ENCODE data around the gene UBL4A. TPM values are rescaled to one million over a fixed set of nuclear protein-coding genes. Genes with fewer than 3 reads are reported as not detected.

Gene UBL4A
- total and polyA plus RNA-seq, 2 donors (not counting 3 experiments of a cell fraction or from before 2014, with no cell fraction given): 25.3 to 31.4 TPM

DNA sequence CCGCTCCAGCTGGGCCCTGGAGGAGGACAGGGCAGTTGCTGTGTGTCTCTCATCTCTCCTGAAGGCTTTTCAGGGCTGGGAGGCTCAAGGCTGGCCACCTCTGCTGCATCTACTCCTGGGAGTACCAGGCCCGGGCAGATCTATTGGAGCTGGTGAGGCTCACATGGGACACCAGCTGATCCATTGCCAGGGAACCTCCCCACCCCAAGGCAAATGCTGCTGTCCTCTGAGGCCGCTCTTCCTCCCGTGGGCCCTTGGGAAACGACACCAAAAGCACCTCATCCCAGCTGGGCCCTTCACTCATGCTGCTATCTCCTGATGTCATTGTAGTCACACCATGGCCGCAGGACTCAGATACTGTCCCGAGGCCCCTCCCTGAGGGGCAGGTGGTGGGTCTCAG is 3.6 kb downstream of the UBL4A start:
- Histone ChIP-seq H3K36me3 (ENCODE audit: control insufficient read depth in 2 of 2, extremely low read depth in 1 of 2, insufficient read depth in 2 of 2, low read length in 2 of 2) (no peaks in the 10 kb centered on the region), H3K9me1 (replicated peaks; ENCODE audit: control insufficient read depth, extremely low read depth, insufficient read depth, low read length) (no peaks in the 10 kb centered on the region), H3K27me3 (ENCODE audit: control insufficient read depth in 2 of 2, insufficient read depth in 2 of 2, low read length in 2 of 2) (no peaks in the 10 kb centered on the region), H3K27ac (ENCODE audit: insufficient read depth, low read depth, low read length) (no peak overlapping the region), H3K79me2 (ENCODE audit: control insufficient read depth, insufficient read depth, low read length) (peaks cover 10% of the 10 kb centered on the region), H3K4me3 (replicated peaks in 1 of 3; ENCODE audit: insufficient read depth in 1 of 3, low read depth in 1 of 3, low read length in 3 of 3) (no peak overlapping the region), H3K9me3 (replicated peaks; ENCODE audit: control insufficient read depth, insufficient read depth, low read length) (no peaks in the 10 kb centered on the region), H3K4me2 (ENCODE audit: insufficient read depth, low read length) (no peak overlapping the region), H3K4me1 (ENCODE audit: control insufficient read depth, extremely low read depth, insufficient read depth, low read length) (peaks cover 12% of the 10 kb centered on the region), H4K20me1 (replicated peaks; ENCODE audit: control insufficient read depth, extremely low read depth, insufficient read depth, low read length) (no peaks in the 10 kb centered on the region), H2AFZ (ENCODE audit: low read depth, low read length) (no peak overlapping the region), H3K9ac (replicated peaks; ENCODE audit: extremely low read depth, insufficient read depth, low read length) (no peak overlapping the region)
- dilution Hi-C loops (cut with MboI; ENCODE audit: extremely low pct_ligation_motif_present, low sequenced_read_pairs): no loop called here
- FAIRE-seq (no peak), DNase-seq (ENCODE audit: low read depth, low spot score) (no peak)
- no peak for TF ChIP-seq FOS (IDR thresholded peaks at IDR 0.05; ENCODE audit: borderline replicate concordance, insufficient read depth, low read length)
- TF ChIP-seq MYC (IDR thresholded peaks at IDR 0.05; ENCODE audit: low read depth, low read length): no peak
- TF ChIP-seq EZH2 (IDR thresholded peaks at IDR 0.05; ENCODE audit: borderline replicate concordance, low read depth, low read length, severe bottlenecking): no peak
- no peak for TF ChIP-seq POLR2A (IDR thresholded peaks at IDR 0.05; ENCODE audit: low read depth, low read length)
- no peak for TF ChIP-seq POLR2AphosphoS5 (IDR thresholded peaks at IDR 0.05; ENCODE audit: insufficient read depth, low read depth, low read length)
- TF ChIP-seq JUN (IDR thresholded peaks at IDR 0.05; ENCODE audit: borderline replicate concordance, insufficient read depth, insufficient read length, low read depth): no peak
- TF ChIP-seq, protein P1, sequence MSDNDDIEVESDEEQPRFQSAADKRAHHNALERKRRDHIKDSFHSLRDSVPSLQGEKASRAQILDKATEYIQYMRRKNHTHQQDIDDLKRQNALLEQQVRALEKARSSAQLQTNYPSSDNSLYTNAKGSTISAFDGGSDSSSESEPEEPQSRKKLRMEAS (IDR thresholded peaks at IDR 0.05; ENCODE audit: insufficient read depth, insufficient read length): no peak
- BruUV-seq (replicated peaks): no TSS peak
- intact Hi-C loops (cut with micrococcal nuclease): no loop called here
- ChIA-PET CTCF (interaction anchor here (1.4 kb wide), 1 partner anchor 8 kb away, joined by 3 read pairs; no protein-coding TSS in a partner anchor), POLR2A (no interaction called here)

DNA sequence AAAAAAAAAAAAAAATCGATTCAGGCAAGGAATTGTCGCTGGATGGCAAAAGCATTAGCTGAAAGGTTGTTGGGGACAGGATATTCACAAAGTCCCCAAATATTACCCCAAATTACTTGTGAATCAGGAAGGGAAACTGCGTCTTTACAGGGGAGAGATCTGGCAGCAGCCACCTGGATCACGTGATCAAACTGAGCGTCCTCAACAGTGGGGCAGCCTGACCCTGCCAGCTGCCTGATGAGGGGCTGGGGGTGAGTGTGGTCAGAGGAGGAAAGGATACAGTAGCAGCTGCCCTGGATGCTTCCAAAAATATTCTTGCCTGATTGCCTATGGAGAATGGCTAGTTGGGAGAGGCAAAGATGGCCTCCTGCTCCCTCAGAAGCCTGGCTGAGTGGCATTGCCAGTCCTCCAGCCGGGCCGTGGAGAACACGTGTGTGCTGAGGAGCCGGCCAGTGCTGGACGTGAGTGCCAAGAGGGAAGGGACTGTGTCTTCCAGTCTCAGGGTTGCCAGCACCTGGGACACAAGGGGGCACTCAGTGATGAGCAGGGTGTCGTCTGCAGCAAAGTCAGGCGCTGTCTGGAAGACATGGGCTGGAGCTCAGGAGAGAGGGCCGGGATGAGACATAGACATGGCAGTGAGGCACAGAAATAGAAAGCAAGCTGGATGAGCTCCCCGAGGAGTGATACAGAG is 4.4 kb downstream of the UBL4A start:
- ChIA-PET CTCF (interaction anchor here (1.0 to 1.4 kb wide), 2 partner anchors 9 to 45 kb away, joined by 3 read pairs; no protein-coding TSS in a partner anchor), POLR2A (no interaction called here)
- Histone ChIP-seq H3K4me2 (ENCODE audit: insufficient read depth, low read length) (no peak overlapping the region), H3K27me3 (ENCODE audit: control insufficient read depth in 2 of 2, insufficient read depth in 2 of 2, low read length in 2 of 2) (no peaks in the 10 kb centered on the region), H3K4me3 (replicated peaks in 1 of 3; ENCODE audit: insufficient read depth in 1 of 3, low read depth in 1 of 3, low read length in 3 of 3) (no peak overlapping the region), H3K9ac (replicated peaks; ENCODE audit: extremely low read depth, insufficient read depth, low read length) (no peak overlapping the region), H3K27ac (ENCODE audit: insufficient read depth, low read depth, low read length) (no peak overlapping the region), H4K20me1 (replicated peaks; ENCODE audit: control insufficient read depth, extremely low read depth, insufficient read depth, low read length) (no peaks in the 10 kb centered on the region), H3K79me2 (ENCODE audit: control insufficient read depth, insufficient read depth, low read length) (peaks cover 10% of the 10 kb centered on the region), H3K4me1 (ENCODE audit: control insufficient read depth, extremely low read depth, insufficient read depth, low read length) (peaks cover 12% of the 10 kb centered on the region), H3K9me3 (replicated peaks; ENCODE audit: control insufficient read depth, insufficient read depth, low read length) (no peaks in the 10 kb centered on the region), H3K36me3 (ENCODE audit: control insufficient read depth in 2 of 2, extremely low read depth in 1 of 2, insufficient read depth in 2 of 2, low read length in 2 of 2) (no peaks in the 10 kb centered on the region), H2AFZ (ENCODE audit: low read depth, low read length) (no peak overlapping the region), H3K9me1 (replicated peaks; ENCODE audit: control insufficient read depth, extremely low read depth, insufficient read depth, low read length) (no peaks in the 10 kb centered on the region)
- DNase-seq (ENCODE audit: low read depth, low spot score) (no peak), FAIRE-seq (no peak)
- dilution Hi-C loops (cut with MboI; ENCODE audit: extremely low pct_ligation_motif_present, low sequenced_read_pairs): no loop called here
- TF ChIP-seq, protein P1 (IDR thresholded peaks at IDR 0.05; ENCODE audit: insufficient read depth, insufficient read length): no peak
- no peak for TF ChIP-seq MYC (IDR thresholded peaks at IDR 0.05; ENCODE audit: low read depth, low read length)
- TF ChIP-seq FOS (IDR thresholded peaks at IDR 0.05; ENCODE audit: borderline replicate concordance, insufficient read depth, low read length): no peak
- TF ChIP-seq POLR2AphosphoS5 (IDR thresholded peaks at IDR 0.05; ENCODE audit: insufficient read depth, low read depth, low read length): no peak
- TF ChIP-seq POLR2A (IDR thresholded peaks at IDR 0.05; ENCODE audit: low read depth, low read length): no peak
- TF ChIP-seq, protein P2, sequence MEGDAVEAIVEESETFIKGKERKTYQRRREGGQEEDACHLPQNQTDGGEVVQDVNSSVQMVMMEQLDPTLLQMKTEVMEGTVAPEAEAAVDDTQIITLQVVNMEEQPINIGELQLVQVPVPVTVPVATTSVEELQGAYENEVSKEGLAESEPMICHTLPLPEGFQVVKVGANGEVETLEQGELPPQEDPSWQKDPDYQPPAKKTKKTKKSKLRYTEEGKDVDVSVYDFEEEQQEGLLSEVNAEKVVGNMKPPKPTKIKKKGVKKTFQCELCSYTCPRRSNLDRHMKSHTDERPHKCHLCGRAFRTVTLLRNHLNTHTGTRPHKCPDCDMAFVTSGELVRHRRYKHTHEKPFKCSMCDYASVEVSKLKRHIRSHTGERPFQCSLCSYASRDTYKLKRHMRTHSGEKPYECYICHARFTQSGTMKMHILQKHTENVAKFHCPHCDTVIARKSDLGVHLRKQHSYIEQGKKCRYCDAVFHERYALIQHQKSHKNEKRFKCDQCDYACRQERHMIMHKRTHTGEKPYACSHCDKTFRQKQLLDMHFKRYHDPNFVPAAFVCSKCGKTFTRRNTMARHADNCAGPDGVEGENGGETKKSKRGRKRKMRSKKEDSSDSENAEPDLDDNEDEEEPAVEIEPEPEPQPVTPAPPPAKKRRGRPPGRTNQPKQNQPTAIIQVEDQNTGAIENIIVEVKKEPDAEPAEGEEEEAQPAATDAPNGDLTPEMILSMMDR (IDR thresholded peaks at IDR 0.05; ENCODE audit: extremely low read depth in 1 of 2, insufficient read depth in 1 of 2, low read depth in 1 of 2, low read length in 2 of 2): no peak
- no peak for TF ChIP-seq JUN (IDR thresholded peaks at IDR 0.05; ENCODE audit: borderline replicate concordance, insufficient read depth, insufficient read length, low read depth)
- TF ChIP-seq GATA2 (IDR thresholded peaks at IDR 0.05; ENCODE audit: insufficient read depth, insufficient read length, low read depth, low read length): no peak
- no peak for TF ChIP-seq EZH2 (IDR thresholded peaks at IDR 0.05; ENCODE audit: borderline replicate concordance, low read depth, low read length, severe bottlenecking)
- no TSS peak for BruUV-seq (replicated peaks)
- intact Hi-C loops (cut with micrococcal nuclease): no loop called here
